ENCODE measurements around the gene ARID3C.

DNA sequence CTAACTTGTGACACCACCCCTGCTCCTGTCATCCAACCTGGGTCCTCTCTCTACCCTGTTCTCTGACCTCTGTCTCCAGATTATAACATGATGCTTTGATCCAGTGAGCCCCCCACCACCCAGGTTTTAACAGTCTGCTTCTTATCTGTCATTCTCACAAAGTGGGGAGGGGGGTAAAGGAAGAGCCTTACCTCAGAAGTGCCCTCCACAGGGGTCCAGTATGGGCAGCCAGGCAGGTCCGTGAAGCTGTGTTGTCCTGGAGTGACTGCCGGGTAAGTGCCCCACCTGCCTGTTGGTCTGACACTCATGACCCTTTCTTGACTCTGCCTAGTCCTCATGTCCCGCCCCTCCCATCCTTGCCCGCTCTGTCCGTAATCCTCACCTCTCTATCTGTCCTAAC lies 26.5 kb upstream of the ARID3C start:
- TF ChIP-seq, protein P1, sequence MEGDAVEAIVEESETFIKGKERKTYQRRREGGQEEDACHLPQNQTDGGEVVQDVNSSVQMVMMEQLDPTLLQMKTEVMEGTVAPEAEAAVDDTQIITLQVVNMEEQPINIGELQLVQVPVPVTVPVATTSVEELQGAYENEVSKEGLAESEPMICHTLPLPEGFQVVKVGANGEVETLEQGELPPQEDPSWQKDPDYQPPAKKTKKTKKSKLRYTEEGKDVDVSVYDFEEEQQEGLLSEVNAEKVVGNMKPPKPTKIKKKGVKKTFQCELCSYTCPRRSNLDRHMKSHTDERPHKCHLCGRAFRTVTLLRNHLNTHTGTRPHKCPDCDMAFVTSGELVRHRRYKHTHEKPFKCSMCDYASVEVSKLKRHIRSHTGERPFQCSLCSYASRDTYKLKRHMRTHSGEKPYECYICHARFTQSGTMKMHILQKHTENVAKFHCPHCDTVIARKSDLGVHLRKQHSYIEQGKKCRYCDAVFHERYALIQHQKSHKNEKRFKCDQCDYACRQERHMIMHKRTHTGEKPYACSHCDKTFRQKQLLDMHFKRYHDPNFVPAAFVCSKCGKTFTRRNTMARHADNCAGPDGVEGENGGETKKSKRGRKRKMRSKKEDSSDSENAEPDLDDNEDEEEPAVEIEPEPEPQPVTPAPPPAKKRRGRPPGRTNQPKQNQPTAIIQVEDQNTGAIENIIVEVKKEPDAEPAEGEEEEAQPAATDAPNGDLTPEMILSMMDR (IDR thresholded peaks at IDR 0.05): no peak
- TF ChIP-seq POLR2A (IDR thresholded peaks at IDR 0.05): no peak
